IgD-negative memory B cell (primary cell): ENCODE results near the gene GSTA2. TPM values are rescaled to one million over a fixed set of nuclear protein-coding genes. Genes with fewer than 3 reads are reported as not detected.
A peak's percentile ranks its signal among the peaks of the same experiment; 100 is the strongest.
"Not testable (repeated sequence)": the region's sequence is repeated elsewhere in the genome, so short reads cannot be mapped to it uniquely, and the experiment has no call there.

Experiments
- H3K27ac Mint-ChIP-seq, 3 donors: one replicate each; pipeline ENCODE4 v1.8.0; 2020 to 2022; ENCODE audit warnings: mild to moderate bottlenecking in 3 of 3, mixed read lengths in 3 of 3, moderate library complexity in 1 of 3
- H3K27me3 Mint-ChIP-seq: one replicate; pipeline ENCODE4 v1.8.0; 2021; ENCODE audit warnings: mixed read lengths
- H3K36me3 Mint-ChIP-seq: one replicate; pipeline ENCODE4 v1.8.0; 2020; ENCODE audit warnings: mild to moderate bottlenecking, mixed read lengths
- H3K4me1 Mint-ChIP-seq, 3 donors: one replicate each; pipeline ENCODE4 v1.8.0; 2020 to 2022; ENCODE audit warnings: mixed read lengths in 3 of 3, mild to moderate bottlenecking in 1 of 3
- H3K4me3 Mint-ChIP-seq, 4 donors: one replicate each; pipeline ENCODE4 v1.8.0; 2020 to 2022; ENCODE audit warnings: mild to moderate bottlenecking in 4 of 4, mixed read lengths in 4 of 4, moderate library complexity in 3 of 4
- H3K9me3 Mint-ChIP-seq, 3 donors: one replicate each; pipeline ENCODE4 v1.8.0; 2020 to 2021; ENCODE audit warnings: mixed read lengths in 3 of 3, mild to moderate bottlenecking in 1 of 3
- polyA plus RNA-seq: library from polyadenylated mRNA; unstranded; fragments of 300-500 nt; fragmentation: Illumina TruSeq; gene quantifications from one replicate; pipeline ENCODE4 v1.2.3, GENCODE V29; 2021

GSTA2 gene
- not detected for polyA plus RNA-seq

GRCh38 chr6:52763322-52763916 lies at the start of gene GSTA2:
Gene GSTA2, minus strand, starts transcription at chr6:52763475. Its CDS starts 5,528 bp downstream, at chr6:52757947.
- H3K9me3 Mint-ChIP-seq, H3K4me3 Mint-ChIP-seq, H3K36me3 Mint-ChIP-seq, H3K27me3 Mint-ChIP-seq, H3K4me1 Mint-ChIP-seq: not testable (repeated sequence)
- H3K27ac Mint-ChIP-seq = peak within 1 kb of the TSS in 1 of 3 donors; percentile 46

DNA sequence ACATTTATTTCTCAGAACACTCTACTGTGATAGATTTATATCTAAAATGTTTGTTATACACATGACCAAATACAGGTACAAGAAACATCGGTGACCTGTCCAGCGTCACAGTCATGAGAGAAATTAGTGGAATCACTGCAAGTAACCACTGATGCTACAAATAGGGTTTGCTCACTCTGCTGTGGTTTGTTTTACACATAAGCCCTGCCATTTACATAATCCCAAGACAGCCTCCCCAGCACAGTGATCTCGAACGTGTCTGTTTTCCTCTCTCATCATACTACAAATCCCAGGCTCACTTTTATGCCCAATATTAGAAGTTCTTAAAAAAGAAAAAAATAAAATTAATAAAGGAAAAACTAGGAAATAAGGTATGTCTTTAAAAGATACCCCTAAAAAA lies 46.5 kb upstream of the GSTA2 start:
- not testable (repeated sequence) for H3K9me3 Mint-ChIP-seq, H3K4me1 Mint-ChIP-seq, H3K4me3 Mint-ChIP-seq, H3K36me3 Mint-ChIP-seq, H3K27ac Mint-ChIP-seq
- peaks cover 11% of the 10 kb centered on the region for H3K27me3 Mint-ChIP-seq

- no peaks in the 10 kb centered on the region for H3K36me3 Mint-ChIP-seq
- H3K4me1 Mint-ChIP-seq = no peaks in the 10 kb centered on the region
- peaks cover 0 to 4% (median 0%) of the 10 kb centered on the region in 3 donors for H3K9me3 Mint-ChIP-seq
- H3K27me3 Mint-ChIP-seq = peaks cover 10% of the 10 kb centered on the region
- no peak overlapping the region for H3K4me3 Mint-ChIP-seq
- H3K27ac Mint-ChIP-seq = no peak overlapping the region
These were observed 45.4 kb upstream of the GSTA2 start for GRCh38 chr6:52808660-52809059.

DNA sequence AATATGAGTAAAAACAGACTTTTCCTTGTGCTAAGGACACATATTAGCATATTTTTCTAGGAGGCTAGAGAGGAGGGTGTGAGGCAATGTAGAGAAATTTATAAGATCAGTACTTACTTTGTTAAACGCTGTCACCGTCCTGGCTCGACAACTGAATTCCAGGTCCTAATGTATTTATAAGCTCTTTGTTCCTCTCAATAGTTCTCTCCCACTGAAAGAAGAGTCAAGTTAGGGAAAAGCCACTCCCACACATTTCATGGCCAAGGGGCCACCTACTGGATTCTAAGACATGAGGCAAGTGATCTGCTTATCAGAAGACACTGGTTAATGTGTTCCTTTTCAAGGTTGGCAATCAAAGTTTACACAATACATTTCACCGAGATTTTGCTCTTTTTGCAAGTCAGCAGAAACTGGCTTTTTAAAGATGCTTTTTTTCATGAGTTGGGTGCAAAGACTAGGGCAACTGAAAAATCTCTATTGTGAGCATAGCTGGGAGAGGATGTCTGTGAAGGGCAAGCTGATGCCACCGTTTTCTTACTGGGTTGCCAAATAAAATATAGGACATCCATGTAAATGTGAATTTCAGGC lies 40.5 kb upstream of the GSTA2 start, which contains the start of gene GSTA1:
TSS of gene GSTA1 (minus strand) at position 149 of the 588 bp plus-strand sequence. CDS start 4,549 bp downstream, outside the sequence.
- not testable (repeated sequence) for H3K36me3 Mint-ChIP-seq, H3K9me3 Mint-ChIP-seq, H3K27ac Mint-ChIP-seq, H3K4me1 Mint-ChIP-seq, H3K4me3 Mint-ChIP-seq
- H3K27me3 Mint-ChIP-seq = peaks cover 11% of the 10 kb centered on the region

GRCh38 chr6:52802806-52803205 lies 39.5 kb upstream of the GSTA2 start:
- H3K27me3 Mint-ChIP-seq = peaks cover 11% of the 10 kb centered on the region
- H3K27ac Mint-ChIP-seq = no peak overlapping the region
- H3K4me3 Mint-ChIP-seq = no peak overlapping the region
- no peaks in the 10 kb centered on the region for H3K36me3 Mint-ChIP-seq
- no peaks in the 10 kb centered on the region for H3K4me1 Mint-ChIP-seq
- H3K9me3 Mint-ChIP-seq = no peaks in the 10 kb centered on the region

DNA sequence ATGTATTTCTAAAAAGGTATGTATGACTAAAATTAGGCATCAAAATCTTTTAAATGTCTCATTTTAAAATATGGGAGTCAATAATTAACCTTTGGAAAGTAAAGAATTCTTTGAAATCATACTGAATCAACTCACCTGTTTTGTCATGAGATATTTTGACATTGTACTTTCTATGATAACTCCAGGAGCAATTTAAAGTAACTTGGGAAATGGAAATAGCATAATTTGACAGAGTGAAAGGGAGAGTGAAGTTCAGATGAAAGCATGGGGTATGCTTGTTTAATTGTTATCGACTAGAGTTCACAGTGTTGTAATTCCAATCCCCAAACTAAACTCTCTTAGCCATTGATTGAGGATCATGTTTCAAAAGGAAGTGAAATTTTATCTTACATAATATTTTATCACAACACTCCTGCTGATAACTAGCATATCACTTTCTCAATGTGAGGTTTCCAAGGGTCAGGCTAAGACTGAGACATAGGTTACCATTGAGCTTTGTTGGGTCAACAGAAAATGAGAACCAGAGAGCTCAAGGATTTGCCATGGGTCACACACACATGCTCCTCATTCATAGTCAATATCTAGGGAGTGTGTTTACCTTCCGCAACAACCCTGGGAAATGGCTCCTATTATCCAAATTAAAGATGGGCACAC lies 38.0 kb upstream of the GSTA2 start:
- H3K36me3 Mint-ChIP-seq = no peaks in the 10 kb centered on the region
- H3K4me1 Mint-ChIP-seq = no peaks in the 10 kb centered on the region
- H3K27me3 Mint-ChIP-seq = peaks cover 22% of the 10 kb centered on the region
- H3K4me3 Mint-ChIP-seq = no peak overlapping the region
- no peaks in the 10 kb centered on the region for H3K9me3 Mint-ChIP-seq
- no peak overlapping the region for H3K27ac Mint-ChIP-seq

GRCh38 chr6:52799272-52799671 lies 36.0 kb upstream of the GSTA2 start:
- not testable (repeated sequence) for H3K27ac Mint-ChIP-seq, H3K36me3 Mint-ChIP-seq, H3K4me3 Mint-ChIP-seq, H3K4me1 Mint-ChIP-seq, H3K9me3 Mint-ChIP-seq
- H3K27me3 Mint-ChIP-seq = peaks cover 20% of the 10 kb centered on the region

DNA sequence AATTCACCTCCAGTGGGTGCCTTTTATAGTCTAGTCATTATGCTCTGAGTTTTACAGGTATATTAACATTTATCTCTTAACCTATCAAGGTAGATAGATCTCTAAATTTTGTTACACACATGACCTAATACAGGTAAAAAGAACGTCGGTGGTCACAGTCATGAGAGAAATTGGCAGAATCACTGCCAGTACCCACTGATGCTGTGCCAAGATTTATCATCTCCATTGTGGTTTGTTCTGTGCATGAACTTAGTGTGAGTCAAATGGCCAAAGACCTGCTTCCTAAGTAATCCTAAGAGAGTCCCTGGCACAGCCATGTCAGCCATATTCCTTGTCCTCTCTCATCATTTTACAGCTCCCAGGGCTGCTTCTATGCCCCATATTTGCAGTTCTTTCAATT lies 31.1 kb upstream of the GSTA2 start:
- H3K27ac Mint-ChIP-seq, H3K36me3 Mint-ChIP-seq, H3K4me1 Mint-ChIP-seq, H3K4me3 Mint-ChIP-seq: not testable (repeated sequence)
- Mint-ChIP-seq H3K9me3 (peaks cover 3 to 10% (median 8%) of the 10 kb centered on the region in 3 donors), H3K27me3 (peaks cover 13% of the 10 kb centered on the region)

GRCh38 chr6:52790861-52791260 lies 27.6 kb upstream of the GSTA2 start:
- Mint-ChIP-seq H3K36me3 (no peaks in the 10 kb centered on the region), H3K27ac (no peak overlapping the region), H3K4me1 (no peaks in the 10 kb centered on the region), H3K9me3 (peaks cover 3 to 10% (median 8%) of the 10 kb centered on the region in 3 donors), H3K4me3 (no peak overlapping the region), H3K27me3 (peaks cover 4% of the 10 kb centered on the region)

- H3K36me3 Mint-ChIP-seq, H3K27me3 Mint-ChIP-seq, H3K4me3 Mint-ChIP-seq, H3K4me1 Mint-ChIP-seq, H3K27ac Mint-ChIP-seq: not testable (repeated sequence)
- peaks cover 3 to 10% (median 8%) of the 10 kb centered on the region in 3 donors for H3K9me3 Mint-ChIP-seq
These were observed 26.4 kb upstream of the GSTA2 start for GRCh38 chr6:52789658-52790057.

DNA sequence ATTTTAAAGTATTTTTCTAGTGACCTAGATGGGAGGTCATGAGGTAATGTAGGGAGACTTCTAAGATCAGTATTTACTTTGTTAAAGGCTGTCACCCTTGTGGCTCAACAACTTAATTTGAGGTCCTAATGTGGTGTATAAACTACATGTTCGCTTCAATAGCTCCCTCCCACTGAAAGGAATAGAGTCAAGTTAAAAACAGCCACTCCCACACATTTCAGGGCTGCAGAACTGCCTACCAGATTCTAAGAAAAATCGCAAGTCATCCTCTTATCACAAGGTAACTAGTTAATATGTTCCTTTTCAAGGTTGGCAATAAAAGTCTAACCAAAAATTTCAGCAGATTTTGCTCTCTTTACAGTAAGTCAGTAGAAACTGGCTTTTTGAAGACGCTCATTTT lies 25.2 kb upstream of the GSTA2 start:
- Mint-ChIP-seq H3K27me3 (peaks cover 1% of the 10 kb centered on the region), H3K4me1 (no peaks in the 10 kb centered on the region), H3K36me3 (peaks cover 4% of the 10 kb centered on the region)

DNA sequence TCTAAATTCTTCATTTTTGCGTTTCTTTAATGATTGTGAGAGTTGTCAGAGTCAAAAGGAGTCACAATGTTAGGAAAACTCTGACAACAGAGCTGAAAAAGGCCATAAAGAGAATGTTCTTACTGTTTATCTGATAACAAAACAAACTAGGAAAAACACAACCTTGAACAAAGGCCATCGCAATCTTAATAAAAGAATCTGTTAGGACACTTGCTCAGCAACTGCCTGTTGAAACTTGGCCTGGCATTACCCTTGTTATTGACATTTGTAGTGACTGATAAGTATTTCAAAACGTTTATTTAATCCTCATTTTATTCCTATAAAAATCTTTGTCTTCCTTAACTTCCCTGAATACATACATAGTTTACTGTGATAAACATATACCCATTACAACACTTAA lies 24.6 kb upstream of the GSTA2 start:
- Mint-ChIP-seq H3K36me3 (peaks cover 4% of the 10 kb centered on the region), H3K9me3 (peaks cover 3 to 8% (median 6%) of the 10 kb centered on the region in 3 donors), H3K4me3 (no peak overlapping the region), H3K27me3 (peaks cover 1% of the 10 kb centered on the region), H3K27ac (no peak overlapping the region), H3K4me1 (no peaks in the 10 kb centered on the region)

More for the DNA sequence above, 25.2 kb upstream of the GSTA2 start:
- Mint-ChIP-seq H3K9me3 (peaks cover 3 to 10% (median 8%) of the 10 kb centered on the region in 3 donors), H3K27ac (no peak overlapping the region), H3K4me3 (no peak overlapping the region)

GRCh38 chr6:52786249-52786956 lies 23.1 kb upstream of the GSTA2 start:
- Mint-ChIP-seq H3K4me1 (no peaks in the 10 kb centered on the region), H3K27ac (no peak overlapping the region), H3K27me3 (peaks cover 1% of the 10 kb centered on the region)

DNA sequence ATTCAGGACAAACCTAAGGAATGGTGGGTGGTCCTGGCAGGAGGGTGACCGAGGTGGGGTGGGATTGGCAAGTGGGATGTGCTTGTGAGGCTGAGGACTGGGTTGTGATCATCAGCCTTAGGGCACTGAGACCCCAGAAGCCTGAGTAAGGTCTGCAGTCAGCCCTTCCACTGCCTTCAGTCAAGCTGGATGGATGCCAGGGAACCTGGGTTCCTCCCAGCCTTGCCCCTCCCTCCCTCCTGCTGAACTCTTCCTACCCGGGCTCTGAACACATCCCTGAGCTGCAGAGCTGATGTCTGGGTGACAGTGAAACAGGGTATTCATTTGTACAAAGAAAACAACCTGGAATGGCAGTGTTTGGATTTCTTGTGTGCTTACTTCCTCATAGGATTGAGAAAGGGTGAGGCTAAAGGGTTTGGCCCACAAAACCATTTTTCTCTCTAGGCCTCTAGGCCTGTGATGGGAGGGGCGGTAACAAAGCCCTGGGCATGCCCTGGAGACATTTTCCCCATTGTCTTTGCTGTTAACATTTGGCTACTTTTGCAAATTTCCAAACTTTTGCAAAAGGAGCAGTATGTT lies 19.5 kb upstream of the GSTA2 start:
- H3K27me3 Mint-ChIP-seq, H3K4me1 Mint-ChIP-seq, H3K36me3 Mint-ChIP-seq, H3K27ac Mint-ChIP-seq, H3K9me3 Mint-ChIP-seq, H3K4me3 Mint-ChIP-seq: not testable (repeated sequence)

More at GRCh38 chr6:52786249-52786956, 23.1 kb upstream of the GSTA2 start:
- H3K9me3 Mint-ChIP-seq = no peaks in the 10 kb centered on the region
- no peak overlapping the region for H3K4me3 Mint-ChIP-seq
- H3K36me3 Mint-ChIP-seq = peaks cover 4% of the 10 kb centered on the region

DNA sequence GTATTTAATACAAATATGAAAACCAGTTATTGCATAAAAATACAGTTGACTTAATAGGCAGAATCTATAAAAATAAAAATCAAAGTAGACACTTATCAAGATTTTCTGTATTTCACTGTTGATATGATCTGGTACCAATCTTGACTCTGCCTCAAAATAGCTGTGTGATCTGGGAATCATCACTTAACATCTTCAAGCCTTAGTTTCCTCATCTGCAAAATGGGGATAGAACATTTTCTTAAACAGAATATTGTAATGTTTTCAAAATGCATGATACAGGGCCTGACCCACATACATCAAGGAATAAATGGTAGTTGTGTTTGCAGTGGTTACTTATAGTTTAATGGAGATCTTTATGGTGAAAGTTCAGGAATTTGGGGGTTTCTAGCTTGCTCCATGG lies 18.9 kb upstream of the GSTA2 start:
- not testable (repeated sequence) for H3K9me3 Mint-ChIP-seq, H3K27me3 Mint-ChIP-seq, H3K4me1 Mint-ChIP-seq, H3K36me3 Mint-ChIP-seq, H3K4me3 Mint-ChIP-seq, H3K27ac Mint-ChIP-seq
